Stimulated activated CD8-positive, alpha-beta memory T cell treated with anti-CD3 and anti-CD28 coated beads, Interleukin-15, amount 100 ng/mL, for 24 hours (primary cell): ENCODE measurements around the gene NSD2.
"Not testable (repeated sequence)": the region's sequence is repeated elsewhere in the genome, so short reads cannot be mapped to it uniquely, and the experiment has no call there.

ENCODE experiments used
- DNase-seq: peaks from one replicate; pipeline ENCODE4 v3.0.0-alpha.2; 2020; ENCODE audit warnings: low read depth

Gene NSD2

GRCh38 chr4:1899149-1900086 lies 28.2 kb downstream of the NSD2 start:
- peak; percentile 34 for DNase-seq

DNA sequence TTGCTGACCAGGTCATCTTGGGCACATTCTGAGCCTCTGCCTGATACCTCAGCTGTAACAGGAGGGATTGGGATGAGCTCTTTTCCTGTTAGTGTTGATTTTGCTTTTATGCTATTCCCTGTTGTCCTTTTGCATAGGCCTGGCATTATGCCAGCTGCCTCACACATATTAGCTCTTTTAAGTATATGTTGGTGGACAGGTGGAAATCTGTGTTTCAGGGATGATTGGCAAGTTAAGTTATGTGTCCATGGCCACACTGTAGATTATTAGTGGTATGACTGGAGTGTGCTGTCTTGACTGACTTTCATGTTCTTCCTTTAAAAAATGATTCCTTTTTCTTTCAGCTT lies 28.9 kb downstream of the NSD2 start:
- DNase-seq, result no peak

- no peak for DNase-seq
Observed at GRCh38 chr4:1900624-1901023, 29.4 kb downstream of the NSD2 start.

DNA sequence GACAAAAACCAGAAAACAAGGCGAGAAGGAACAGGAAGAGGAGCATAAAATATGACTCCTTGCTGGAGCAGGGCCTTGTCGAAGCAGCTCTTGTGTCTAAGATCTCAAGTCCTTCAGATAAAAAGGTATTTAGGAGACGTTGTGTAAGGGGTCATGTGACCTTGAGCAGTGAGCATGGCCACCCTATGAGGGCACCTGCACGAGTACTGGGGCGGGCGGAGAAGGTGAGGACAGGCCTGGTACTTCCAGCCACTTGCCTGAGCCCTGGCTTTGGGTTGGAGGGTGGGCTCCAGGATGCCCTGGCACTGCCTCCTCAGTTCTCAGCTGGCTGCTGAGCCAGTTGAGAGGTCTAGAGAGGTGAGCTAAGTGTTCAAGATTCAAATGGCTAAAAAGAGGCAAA lies 29.9 kb downstream of the NSD2 start:
- DNase-seq, result no peak

GRCh38 chr4:1902243-1902642 lies 31.1 kb downstream of the NSD2 start:
- no peak for DNase-seq

DNA sequence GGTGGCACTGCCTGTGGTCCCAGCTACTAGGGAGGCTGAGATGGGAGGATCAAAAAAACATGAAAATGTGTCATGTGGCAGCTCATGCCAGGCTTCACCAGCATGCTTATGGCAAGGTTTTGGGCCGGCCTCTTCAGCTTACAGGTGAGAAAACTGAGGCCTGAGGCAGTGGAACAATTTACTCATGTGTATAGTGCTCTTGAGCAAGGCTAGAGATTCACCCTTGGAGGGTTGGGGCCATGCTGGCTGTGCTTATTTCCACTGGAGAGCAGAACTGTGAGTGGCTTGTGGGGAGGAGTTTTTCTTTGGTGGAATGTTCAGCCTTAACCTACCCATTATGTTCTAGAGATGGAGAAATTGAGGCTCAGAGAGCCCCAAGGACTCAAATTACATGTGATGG lies 31.8 kb downstream of the NSD2 start:
- DNase-seq, result no peak

DNA sequence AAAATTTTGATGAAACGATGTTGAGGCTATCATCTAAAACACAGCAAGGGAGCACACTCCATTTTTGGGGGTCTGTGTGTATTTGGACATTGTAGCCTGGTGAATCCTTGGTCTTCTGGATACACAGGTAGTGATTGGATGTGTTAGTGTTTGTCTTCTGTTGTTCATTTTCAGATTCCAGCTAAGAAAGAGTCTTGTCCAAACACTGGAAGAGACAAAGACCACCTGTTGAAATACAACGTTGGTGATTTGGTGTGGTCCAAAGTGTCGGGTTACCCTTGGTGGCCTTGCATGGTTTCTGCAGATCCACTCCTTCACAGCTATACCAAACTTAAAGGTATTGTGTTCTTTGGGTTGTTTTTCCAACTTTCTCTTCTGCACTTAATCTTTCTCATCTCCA lies 32.8 kb downstream of the NSD2 start:
- DNase-seq, result no peak

DNA sequence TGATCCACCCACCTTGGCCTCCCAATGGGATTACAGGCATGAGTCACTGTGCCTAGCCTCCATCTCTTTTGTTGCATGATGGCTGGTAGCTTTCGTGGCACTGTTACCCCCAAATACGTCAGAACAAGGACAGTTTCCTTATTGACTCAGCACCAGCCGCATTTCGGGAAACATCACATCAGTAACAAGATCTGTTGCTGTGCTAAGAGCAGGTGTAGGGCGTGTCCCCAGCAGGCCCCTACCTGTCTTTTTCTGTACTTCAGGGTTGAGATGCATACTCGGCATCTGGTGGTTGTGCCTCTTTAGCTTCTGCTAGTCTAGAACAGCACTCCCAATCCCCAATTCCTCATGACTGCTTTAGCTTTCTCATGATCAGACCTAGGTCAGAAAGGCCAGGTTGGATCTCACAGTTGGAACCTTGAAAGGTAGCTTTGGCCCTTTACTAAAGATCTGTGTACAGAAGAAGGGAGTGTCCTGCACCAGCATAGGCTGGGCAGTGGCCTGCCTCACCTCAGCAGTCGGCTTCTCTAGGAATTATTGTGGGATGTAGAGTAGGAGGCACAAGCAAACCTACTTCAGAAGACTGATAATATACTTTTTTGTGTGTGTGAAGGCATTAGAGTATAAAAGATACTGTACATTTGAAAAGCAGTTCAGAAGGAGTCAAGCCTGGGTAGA lies 36.8 kb downstream of the NSD2 start:
- DNase-seq, result no peak

DNA sequence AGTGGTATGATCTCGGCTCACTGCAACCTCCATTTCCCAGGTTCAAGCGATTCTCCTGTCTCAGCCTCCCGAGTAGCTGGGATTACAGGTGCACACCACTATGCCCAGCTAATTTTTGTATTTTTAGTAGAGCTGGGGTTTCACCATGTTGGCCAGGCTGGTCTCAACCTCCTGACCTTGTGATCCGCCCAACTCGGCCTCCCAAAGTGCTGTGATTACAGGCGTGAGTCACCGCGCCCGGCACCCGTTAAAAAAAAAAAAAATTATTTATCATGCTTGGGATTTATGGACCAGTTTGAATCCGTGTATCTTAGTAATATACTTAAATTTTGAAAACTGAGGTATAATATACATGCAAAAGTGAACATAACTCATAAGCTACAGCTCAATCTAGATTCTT lies 38.5 kb downstream of the NSD2 start:
- DNase-seq, result not testable (repeated sequence)

- DNase-seq, result no peak
Observed at GRCh38 chr4:1910643-1911042, 39.5 kb downstream of the NSD2 start.

- not testable (repeated sequence) for DNase-seq
Observed at GRCh38 chr4:1911316-1911715, 40.1 kb downstream of the NSD2 start.

DNA sequence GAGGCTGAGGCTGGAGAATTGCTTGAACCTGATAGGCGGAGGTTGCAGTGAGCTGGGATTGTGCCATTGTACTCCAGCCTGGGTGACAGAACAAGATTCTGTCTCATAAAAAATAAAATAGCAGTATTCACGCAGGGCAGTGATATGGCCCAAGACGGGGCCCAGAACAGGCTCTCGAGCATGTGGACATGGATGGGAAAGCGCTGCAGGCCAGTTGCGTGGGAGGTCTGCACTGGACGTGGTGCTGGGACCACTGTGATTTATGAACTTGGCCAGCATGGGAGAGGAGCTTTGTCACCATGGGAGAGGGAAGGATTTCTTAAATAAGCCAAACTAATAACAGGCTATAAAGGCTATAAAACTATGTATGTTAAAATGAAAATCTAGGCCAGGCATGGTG lies 51.6 kb downstream of the NSD2 start:
- no peak for DNase-seq

DNA sequence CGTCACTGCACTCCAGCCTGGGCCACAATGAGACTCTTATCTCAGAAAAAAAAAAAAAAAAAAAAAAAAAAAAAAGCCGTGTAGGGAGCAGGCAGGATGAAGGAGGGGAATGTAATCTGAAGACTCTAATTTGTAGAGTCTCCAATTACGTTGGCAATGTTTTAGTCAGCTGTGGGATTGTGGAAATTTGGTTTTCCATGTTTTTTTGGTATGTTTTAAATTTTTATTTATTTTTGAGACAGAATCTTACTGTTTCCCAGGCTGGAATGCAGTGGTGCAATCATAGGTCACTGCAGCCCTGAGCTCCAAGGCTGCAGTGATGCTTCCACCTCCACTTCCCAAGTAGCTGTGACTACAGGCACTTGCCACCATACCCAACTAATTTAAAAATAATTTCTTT lies 56.5 kb downstream of the NSD2 start:
- no peak for DNase-seq

GRCh38 chr4:1928356-1929239 lies 57.4 kb downstream of the NSD2 start:
- no peak for DNase-seq

DNA sequence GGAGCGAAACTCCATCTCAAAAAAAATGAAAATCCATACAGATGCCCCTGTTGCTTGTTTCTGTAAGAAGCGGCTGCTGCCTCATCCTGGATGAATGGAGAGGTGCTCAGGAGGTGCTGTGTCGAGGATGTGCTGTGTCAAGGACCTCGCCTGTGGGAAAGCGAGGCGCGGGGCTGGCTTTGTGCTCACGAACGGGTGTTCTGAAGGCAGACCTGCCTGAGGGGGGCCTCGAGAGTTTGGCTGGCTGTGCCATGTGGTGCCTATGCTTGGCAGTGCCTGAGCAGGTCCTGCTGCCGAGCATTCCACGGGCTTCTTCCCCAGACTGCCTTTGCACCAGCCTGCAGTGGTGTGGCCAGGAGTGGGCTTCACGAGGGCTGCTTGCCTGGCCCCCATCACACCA lies 61.5 kb downstream of the NSD2 start:
- DNase-seq, result no peak

DNA sequence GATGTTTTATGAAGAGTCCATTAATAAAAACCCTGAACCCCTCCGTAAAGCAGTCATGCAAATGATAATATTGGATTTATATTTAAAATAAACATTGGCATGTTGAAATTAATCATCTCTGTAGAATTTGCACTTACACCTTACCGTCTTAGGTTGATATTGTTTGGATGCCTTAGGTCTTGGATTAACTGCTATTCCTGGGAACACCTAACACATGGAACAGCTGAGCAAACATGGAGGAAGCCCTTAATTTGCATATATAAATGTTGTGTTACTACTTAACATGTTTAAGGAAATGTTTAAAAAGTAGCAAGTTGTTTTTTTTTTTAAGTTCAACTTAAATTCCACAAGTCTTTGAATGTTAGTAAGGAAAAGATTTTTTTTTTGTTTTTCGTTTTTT lies 62.5 kb downstream of the NSD2 start:
- DNase-seq, result no peak

DNA sequence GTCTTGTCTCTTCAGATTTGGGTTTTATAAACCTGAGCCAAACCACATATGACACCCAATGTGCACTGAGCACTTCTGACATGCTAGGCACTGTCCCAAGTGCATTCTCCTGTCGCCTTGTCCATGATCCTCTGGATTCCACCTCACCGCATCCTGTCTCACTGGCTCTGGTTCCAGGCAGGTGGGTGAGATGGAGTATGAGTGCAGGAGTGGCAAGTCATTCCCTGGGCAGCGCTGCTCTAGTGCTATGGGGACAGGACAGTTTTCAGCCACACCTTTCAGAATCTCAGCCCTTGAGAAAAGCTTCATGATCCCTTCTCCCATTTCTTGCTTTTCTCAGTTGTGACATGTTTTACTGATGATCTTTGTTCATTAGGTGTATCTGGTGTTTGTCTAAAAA lies 66.4 kb downstream of the NSD2 start:
- DNase-seq, result no peak

DNA sequence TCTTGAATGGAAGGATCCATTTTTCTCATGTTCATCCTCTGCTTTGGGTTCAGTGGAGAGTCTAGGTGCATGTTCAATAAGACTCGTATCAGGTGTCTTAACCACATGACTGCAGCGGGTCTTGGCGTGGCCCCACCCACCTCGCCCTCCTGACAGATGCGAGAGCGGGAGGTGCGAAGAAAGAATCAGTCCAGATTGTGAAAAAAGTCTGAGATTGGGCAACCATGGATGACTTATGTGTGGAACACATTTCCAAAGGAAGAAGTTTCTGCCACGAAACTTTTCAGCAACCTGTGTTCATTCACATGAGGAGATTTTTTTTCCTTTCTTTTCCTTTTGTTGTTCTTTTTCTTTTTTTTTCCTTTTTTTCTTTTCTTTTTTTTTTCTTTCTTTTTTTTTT lies 66.8 kb downstream of the NSD2 start:
- DNase-seq, result no peak

- DNase-seq, result no peak
Observed at GRCh38 chr4:1939664-1940509, 68.7 kb downstream of the NSD2 start.

GRCh38 chr4:1940566-1940965 lies 69.4 kb downstream of the NSD2 start:
- no peak for DNase-seq

GRCh38 chr4:1943928-1944327 lies 72.7 kb downstream of the NSD2 start:
- DNase-seq, result no peak
